Lung (tissue), 12 donors: ENCODE data around the gene HUNK. TPM values are rescaled to one million over a fixed set of nuclear protein-coding genes. Genes with fewer than 3 reads are reported as not detected.

Experiments used
- ATAC-seq: fragments of 200-7000 bp; cut with Tn5 transposase; one replicate; pipeline ENCODE4 v1.9.1; 2020; ENCODE audit warnings: moderate number of reproducible peaks; ENCODE audit not compliant: insufficient read depth, low FRiP score
- DNase-seq, 3 donors: peaks; one replicate each; pipeline ENCODE4 v3.0.0-alpha.2; 2013 to 2017
- H3K27ac ChIP-seq, 2 donors: one replicate each; pipeline ENCODE4 v1.5.1; 2013; ENCODE audit warnings: mild to moderate bottlenecking in 2 of 2, moderate library complexity in 2 of 2, control low read depth in 1 of 2, inconsistent platforms in 1 of 2, low read depth in 1 of 2, low read length in 1 of 2
- H3K27me3 ChIP-seq, 3 donors: one replicate each; pipeline ENCODE4 v1.5.1; 2013; ENCODE audit warnings: low read length in 2 of 3; ENCODE audit not compliant: control insufficient read depth in 3 of 3, insufficient read depth in 3 of 3
- H3K36me3 ChIP-seq, 4 donors: one replicate each; pipeline ENCODE4 v1.5.1; 2013; ENCODE audit warnings: low read length in 4 of 4, mild to moderate bottlenecking in 1 of 4, moderate library complexity in 1 of 4; ENCODE audit not compliant: control insufficient read depth in 4 of 4, insufficient read depth in 4 of 4
- H3K4me1 ChIP-seq, 5 donors: one replicate each; pipeline ENCODE4 v1.5.1; 2013; ENCODE audit warnings: low read length in 5 of 5, mild to moderate bottlenecking in 2 of 5, moderate library complexity in 1 of 5; ENCODE audit not compliant: control insufficient read depth in 5 of 5, insufficient read depth in 5 of 5
- H3K4me3 ChIP-seq: one replicate; pipeline ENCODE4 v1.5.1; 2013; ENCODE audit warnings: mild to moderate bottlenecking, control low read depth, moderate library complexity
- H3K9ac ChIP-seq, 2 donors: one replicate each; pipeline ENCODE4 v1.5.1; 2013; ENCODE audit warnings: low read length in 2 of 2, control low read depth in 1 of 2; ENCODE audit not compliant: insufficient read depth in 1 of 2
- H3K9me3 ChIP-seq, 4 donors: one replicate each; pipeline ENCODE4 v1.5.1; 2013; ENCODE audit warnings: low read length in 3 of 4, mild to moderate bottlenecking in 1 of 4, moderate library complexity in 1 of 4; ENCODE audit not compliant: control insufficient read depth in 4 of 4, insufficient read depth in 3 of 4
- WGBS, 2 donors: extraction: QIAGEN DNeasy Blood & Tissue Kit; methylation state at CpG; one replicate each; pipeline ENCODE4 v1.1.7; 2013; 5-methylcytosine and 5-hydroxymethylcytosine counted together
- polyA plus RNA-seq, 2 donors: library from polyadenylated mRNA; stranded (reverse); fragments of 200-250 nt; gene quantifications; one replicate each; pipeline ENCODE4 v1.2.1, GENCODE V29; 2013
- total RNA-seq, 2 donors: library from RNA; depleted of rRNA in 1 of 2; stranded (reverse); fragments of >200 nt in 1 of 2; gene quantifications; one replicate each; pipeline ENCODE4 v1.2.1, GENCODE V29; 2014 to 2021
- TF ChIP-seq, protein P1 (sequence below): IDR thresholded peaks from 2 replicates; pipeline ENCODE4 v1.5.1; 2012; ENCODE audit warnings: mild to moderate bottlenecking; ENCODE audit errors: control extremely low read depth, extremely low read depth
- donor health status: control.
- donor health status: control.
- donor health status: Bipolar disorder and iron deficiency.
- donor health status: healthy.
- donor health status: DM: yes; HTN: yes; CAD: no.

Gene HUNK
- total and polyA plus RNA-seq, 4 donors: 0.27 to 2.4 (median 1.4) TPM

GRCh38 chr21:31997191-31997590 is 124.4 kb downstream of the HUNK start:
- Histone ChIP-seq H3K27ac (no peak overlapping the region), H3K9me3 (peaks cover 0 to 1% (median 0%) of the 10 kb centered on the region in 4 donors), H3K27me3 (no peaks in the 10 kb centered on the region), H3K36me3 (peaks cover 0 to 9% (median 2%) of the 10 kb centered on the region in 4 donors), H3K4me1 (peaks cover 0 to 11% (median 0%) of the 10 kb centered on the region in 5 donors), H3K9ac (no peak overlapping the region), H3K4me3 (no peak overlapping the region)
- WGBS, 2 donors: 74 to 77% methylated on average over 4 of the region's 4 CpGs
- ATAC-seq: no peak
- TF ChIP-seq, protein P1, sequence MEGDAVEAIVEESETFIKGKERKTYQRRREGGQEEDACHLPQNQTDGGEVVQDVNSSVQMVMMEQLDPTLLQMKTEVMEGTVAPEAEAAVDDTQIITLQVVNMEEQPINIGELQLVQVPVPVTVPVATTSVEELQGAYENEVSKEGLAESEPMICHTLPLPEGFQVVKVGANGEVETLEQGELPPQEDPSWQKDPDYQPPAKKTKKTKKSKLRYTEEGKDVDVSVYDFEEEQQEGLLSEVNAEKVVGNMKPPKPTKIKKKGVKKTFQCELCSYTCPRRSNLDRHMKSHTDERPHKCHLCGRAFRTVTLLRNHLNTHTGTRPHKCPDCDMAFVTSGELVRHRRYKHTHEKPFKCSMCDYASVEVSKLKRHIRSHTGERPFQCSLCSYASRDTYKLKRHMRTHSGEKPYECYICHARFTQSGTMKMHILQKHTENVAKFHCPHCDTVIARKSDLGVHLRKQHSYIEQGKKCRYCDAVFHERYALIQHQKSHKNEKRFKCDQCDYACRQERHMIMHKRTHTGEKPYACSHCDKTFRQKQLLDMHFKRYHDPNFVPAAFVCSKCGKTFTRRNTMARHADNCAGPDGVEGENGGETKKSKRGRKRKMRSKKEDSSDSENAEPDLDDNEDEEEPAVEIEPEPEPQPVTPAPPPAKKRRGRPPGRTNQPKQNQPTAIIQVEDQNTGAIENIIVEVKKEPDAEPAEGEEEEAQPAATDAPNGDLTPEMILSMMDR: no peak
- DNase-seq: no peak

DNA sequence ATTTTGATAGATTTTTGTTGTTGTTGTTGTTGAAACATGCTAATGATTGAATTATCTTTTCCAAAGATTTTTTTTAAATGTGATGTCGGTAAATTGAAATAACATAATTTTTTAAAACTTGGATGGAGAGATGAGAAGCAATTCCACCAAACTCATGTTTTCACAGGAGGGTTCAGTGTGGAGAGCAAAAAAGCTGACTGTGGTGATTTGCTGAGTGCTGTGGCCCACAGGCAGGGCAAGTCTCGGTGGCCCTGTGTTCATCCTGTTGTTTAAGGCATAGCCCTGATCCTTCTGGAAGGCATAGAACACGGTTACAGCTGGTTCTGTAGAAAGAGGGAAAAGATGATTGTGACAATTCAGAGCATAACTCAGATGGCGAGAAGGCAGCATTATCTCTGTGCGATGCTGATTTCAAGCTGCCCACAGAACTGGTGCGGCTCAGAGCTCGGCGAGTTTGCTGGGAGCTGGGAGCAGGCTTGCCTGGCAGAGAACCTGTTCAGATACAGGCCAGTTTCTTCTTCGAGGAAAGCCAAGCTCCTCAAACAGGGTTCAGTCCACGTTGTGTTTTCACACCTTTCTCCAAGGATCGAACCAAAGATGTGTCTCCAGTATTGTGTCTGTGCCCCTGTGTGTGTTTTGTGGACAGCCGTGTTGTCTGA is 127.1 kb downstream of the HUNK start:
- peaks cover 0 to 12% (median 0%) of the 10 kb centered on the region in 5 donors for H3K4me1 ChIP-seq
- ATAC-seq (no peak), DNase-seq (no peak)
- H3K36me3 ChIP-seq: peaks cover 0 to 9% (median 2%) of the 10 kb centered on the region in 4 donors
- no peak overlapping the region for H3K27ac ChIP-seq
- no peak overlapping the region for H3K4me3 ChIP-seq
- 88 to 91% methylated on average over 12 of the region's 12 CpGs for WGBS, 2 donors
- no peak overlapping the region for H3K9ac ChIP-seq
- no peaks in the 10 kb centered on the region for H3K9me3 ChIP-seq
- H3K27me3 ChIP-seq: no peaks in the 10 kb centered on the region
- TF ChIP-seq, protein P1: no peak

- H3K9me3 ChIP-seq: no peaks in the 10 kb centered on the region
- peaks cover 0 to 11% (median 0%) of the 10 kb centered on the region in 5 donors for H3K4me1 ChIP-seq
- TF ChIP-seq, protein P1: no peak
- ATAC-seq: no peak
- H3K36me3 ChIP-seq: peaks cover 0 to 7% (median 0%) of the 10 kb centered on the region in 4 donors
- H3K27me3 ChIP-seq: no peaks in the 10 kb centered on the region
- peak; percentile 24 to 59 (median 44) for DNase-seq
- H3K9ac ChIP-seq: no peak overlapping the region
- WGBS, 2 donors: 82 to 90% methylated on average over 11 of the region's 11 CpGs
- H3K27ac ChIP-seq: no peak overlapping the region
- no peak overlapping the region for H3K4me3 ChIP-seq
These were observed 128.6 kb downstream of the HUNK start for GRCh38 chr21:32001390-32001789.
